ENCODE measurements around the gene VSIG10L2. TPM values are rescaled to one million over a fixed set of nuclear protein-coding genes. Genes with fewer than 3 reads are reported as not detected.
A peak's percentile ranks its signal among the peaks of the same experiment; 100 is the strongest.

Gene VSIG10L2
- total RNA-seq, 1 experiment from 2014 or later, result not detected

- in situ Hi-C loops (cut with HindIII; ENCODE audit: low sequenced_read_pairs), result no loop called here
- DNase-seq (ENCODE audit: low spot score), result no peak
Measured at GRCh38 chr11:125954945-125955640, 9.2 kb downstream of the VSIG10L2 start.

- in situ Hi-C loops (cut with HindIII; ENCODE audit: low sequenced_read_pairs), result no loop called here
- no peak for DNase-seq (ENCODE audit: low spot score)
Measured at GRCh38 chr11:125955856-125956255, 10.0 kb downstream of the VSIG10L2 start.

GRCh38 chr11:125956391-125957134 is 10.7 kb downstream of the VSIG10L2 start:
- DNase-seq (ENCODE audit: low spot score), result no peak
- in situ Hi-C loops (cut with HindIII; ENCODE audit: low sequenced_read_pairs), result no loop called here

GRCh38 chr11:125957618-125958332 is 11.9 kb downstream of the VSIG10L2 start:
- DNase-seq (ENCODE audit: low spot score), result no peak
- in situ Hi-C loops (cut with HindIII; ENCODE audit: low sequenced_read_pairs), result no loop called here

GRCh38 chr11:125958872-125959400 is 13.1 kb downstream of the VSIG10L2 start:
- in situ Hi-C loops (cut with HindIII; ENCODE audit: low sequenced_read_pairs), result no loop called here
- DNase-seq (ENCODE audit: low spot score), result no peak

- in situ Hi-C loops (cut with HindIII; ENCODE audit: low sequenced_read_pairs), result no loop called here
- DNase-seq (ENCODE audit: low spot score), result peak; percentile 28
Measured at GRCh38 chr11:125959511-125959910, 13.7 kb downstream of the VSIG10L2 start.

- no peak for DNase-seq (ENCODE audit: low spot score)
Measured at GRCh38 chr11:125959931-125960330, 14.1 kb downstream of the VSIG10L2 start.

GRCh38 chr11:125960771-125961170 is 14.9 kb downstream of the VSIG10L2 start:
- no peak for DNase-seq (ENCODE audit: low spot score)
- in situ Hi-C loops (cut with HindIII; ENCODE audit: low sequenced_read_pairs), result no loop called here

More at GRCh38 chr11:125959931-125960330, 14.1 kb downstream of the VSIG10L2 start:
- in situ Hi-C loops (cut with HindIII; ENCODE audit: low sequenced_read_pairs), result no loop called here

GRCh38 chr11:125967515-125967914 is 21.7 kb downstream of the VSIG10L2 start:
- in situ Hi-C loops (cut with HindIII; ENCODE audit: low sequenced_read_pairs), result no loop called here
- no peak for DNase-seq (ENCODE audit: low spot score)

GRCh38 chr11:125968354-125968753 is 22.5 kb downstream of the VSIG10L2 start:
- DNase-seq (ENCODE audit: low spot score), result no peak
- in situ Hi-C loops (cut with HindIII; ENCODE audit: low sequenced_read_pairs), result no loop called here

GRCh38 chr11:125971618-125972017 is 25.8 kb downstream of the VSIG10L2 start:
- in situ Hi-C loops (cut with HindIII; ENCODE audit: low sequenced_read_pairs), result no loop called here
- DNase-seq (ENCODE audit: low spot score), result no peak

- DNase-seq (ENCODE audit: low spot score), result no peak
- in situ Hi-C loops (cut with HindIII; ENCODE audit: low sequenced_read_pairs), result no loop called here
Measured at GRCh38 chr11:125974284-125974683, 28.4 kb downstream of the VSIG10L2 start.

- DNase-seq (ENCODE audit: low spot score), result no peak
- in situ Hi-C loops (cut with HindIII; ENCODE audit: low sequenced_read_pairs), result no loop called here
Measured at GRCh38 chr11:125975634-125976033, 29.8 kb downstream of the VSIG10L2 start.

- in situ Hi-C loops (cut with HindIII; ENCODE audit: low sequenced_read_pairs), result no loop called here
- no peak for DNase-seq (ENCODE audit: low spot score)
Measured at GRCh38 chr11:125976156-125976555, 30.3 kb downstream of the VSIG10L2 start.

GRCh38 chr11:125977333-125977732 is 31.5 kb downstream of the VSIG10L2 start:
- in situ Hi-C loops (cut with HindIII; ENCODE audit: low sequenced_read_pairs), result no loop called here
- DNase-seq (ENCODE audit: low spot score), result no peak

- in situ Hi-C loops (cut with HindIII; ENCODE audit: low sequenced_read_pairs), result no loop called here
- DNase-seq (ENCODE audit: low spot score), result no peak
Measured at GRCh38 chr11:125978181-125978716, 32.4 kb downstream of the VSIG10L2 start.

GRCh38 chr11:125978778-125979407 is 33.0 kb downstream of the VSIG10L2 start:
- no peak for DNase-seq (ENCODE audit: low spot score)
- in situ Hi-C loops (cut with HindIII; ENCODE audit: low sequenced_read_pairs), result no loop called here

GRCh38 chr11:125979511-125979910 is 33.7 kb downstream of the VSIG10L2 start:
- DNase-seq (ENCODE audit: low spot score), result no peak

GRCh38 chr11:125980436-125980835 is 34.6 kb downstream of the VSIG10L2 start:
- in situ Hi-C loops (cut with HindIII; ENCODE audit: low sequenced_read_pairs), result no loop called here
- DNase-seq (ENCODE audit: low spot score), result peak; percentile 65

More at GRCh38 chr11:125979511-125979910, 33.7 kb downstream of the VSIG10L2 start:
- in situ Hi-C loops (cut with HindIII; ENCODE audit: low sequenced_read_pairs), result no loop called here
